ENCODE results near the gene INPP5F.

DNA sequence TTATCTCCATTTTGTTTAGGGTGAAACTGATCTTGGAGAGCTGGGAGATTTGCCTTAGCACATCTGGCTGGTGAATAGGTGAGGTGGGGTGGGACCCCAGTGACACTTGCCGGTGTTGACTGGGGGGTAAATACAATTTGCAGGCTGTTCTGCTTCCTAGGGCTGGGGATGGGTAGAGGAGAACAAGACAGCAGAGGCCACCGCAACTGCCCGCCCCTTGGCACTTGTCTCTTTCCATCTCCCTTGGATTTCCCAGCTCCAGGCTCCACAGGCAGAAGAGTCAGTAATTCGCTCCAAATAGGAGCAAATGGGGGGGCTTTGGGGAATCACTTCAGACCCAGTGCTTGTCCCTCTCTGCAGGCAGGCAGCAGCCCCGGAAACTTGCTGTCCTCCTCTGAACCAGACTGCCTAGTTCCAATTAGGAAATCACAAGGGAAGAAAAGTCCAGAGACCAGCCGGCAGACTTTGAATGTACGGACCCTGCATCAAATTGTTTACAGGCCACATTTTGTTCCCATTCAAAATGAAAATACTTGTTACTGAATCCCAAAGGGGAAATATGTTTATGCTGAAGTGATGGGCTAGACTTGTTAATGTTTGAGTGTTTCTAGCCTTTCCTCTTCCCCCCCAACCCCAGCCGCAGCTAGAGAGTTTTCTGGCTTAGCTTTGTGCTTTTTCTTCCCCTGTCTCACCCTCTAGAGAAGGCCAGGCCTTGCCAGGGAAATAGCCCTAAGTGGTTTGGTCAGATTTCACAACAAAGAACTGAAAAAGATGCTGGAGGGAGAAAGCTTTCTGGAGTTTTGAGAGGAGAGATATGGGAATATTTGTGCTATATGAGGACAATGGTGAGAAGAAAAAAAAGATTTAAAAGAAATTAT lies 10.0 kb upstream of the INPP5F start:
- TF ChIP-seq CTCF (optimal IDR thresholded peaks at IDR 0.05 in 1 of 3, IDR thresholded peaks at IDR 0.05 in 1 of 3, conservative IDR thresholded peaks at IDR 0.05 in 1 of 3; ENCODE audit: extremely low read depth in 1 of 3, insufficient read depth in 2 of 3, low read length in 3 of 3): no peak
- no peak for TF ChIP-seq EZH2 (IDR thresholded peaks at IDR 0.05; ENCODE audit: low read length)
